Measurements from ENCODE around the gene CHSY3. TPM values are rescaled to one million over a fixed set of nuclear protein-coding genes. Genes with fewer than 3 reads are reported as not detected.

CHSY3 gene
- total RNA-seq, 4 donors from 2014 or later, result 1.3 to 2.1 (median 1.5) TPM

- Histone ChIP-seq H3K4me3 (no peak overlapping the region), H3K27me3 (no peaks in the 10 kb centered on the region), H3K4me1 (no peaks in the 10 kb centered on the region), H3K9me3 (no peaks in the 10 kb centered on the region), H3K27ac (no peak overlapping the region), H3K36me3 (no peaks in the 10 kb centered on the region)
- TF ChIP-seq POLR2A (IDR thresholded peaks at IDR 0.05) (no peak), CTCF (IDR thresholded peaks at IDR 0.05) (no peak), EP300 (IDR thresholded peaks at IDR 0.05) (no peak), POLR2AphosphoS5 (IDR thresholded peaks at IDR 0.05) (no peak)
- DNase-seq (ENCODE audit: low spot score in 2 of 2), result no peak
- 81% methylated on average over 1 of the region's 1 CpG for WGBS
Observed at GRCh38 chr5:129978270-129978669, 74.0 kb downstream of the CHSY3 start.

DNA sequence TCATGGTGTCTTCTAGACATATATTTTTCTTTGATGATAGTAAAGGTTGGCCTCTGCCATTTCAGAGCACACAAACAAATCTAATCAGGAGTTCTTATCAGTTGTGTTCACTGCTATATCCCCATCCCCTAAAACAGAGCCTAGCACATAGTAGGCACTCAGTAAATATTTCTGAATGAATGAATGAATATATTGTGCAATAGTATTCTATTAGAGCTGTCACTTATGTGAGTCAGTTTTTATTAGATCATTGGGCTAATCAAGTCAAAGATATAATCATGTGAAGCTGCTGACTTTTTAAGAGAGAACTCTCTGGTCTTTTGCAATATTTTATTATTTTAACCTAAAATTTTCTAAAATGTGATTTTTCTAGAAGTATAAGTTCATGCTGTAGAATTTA lies 84.2 kb downstream of the CHSY3 start:
- Histone ChIP-seq H3K27me3 (no peaks in the 10 kb centered on the region), H3K9me3 (peaks cover 13% of the 10 kb centered on the region), H3K27ac (no peak overlapping the region), H3K4me3 (no peak overlapping the region), H3K4me1 (no peaks in the 10 kb centered on the region), H3K36me3 (no peaks in the 10 kb centered on the region)
- TF ChIP-seq CTCF (IDR thresholded peaks at IDR 0.05) (no peak), EP300 (IDR thresholded peaks at IDR 0.05) (no peak), POLR2A (IDR thresholded peaks at IDR 0.05) (no peak), POLR2AphosphoS5 (IDR thresholded peaks at IDR 0.05) (no peak)
- DNase-seq (ENCODE audit: low spot score in 2 of 2), result no peak

GRCh38 chr5:129991780-129992179 lies 87.5 kb downstream of the CHSY3 start:
- H3K4me1 ChIP-seq, result no peaks in the 10 kb centered on the region
- H3K36me3 ChIP-seq, result no peaks in the 10 kb centered on the region
- TF ChIP-seq POLR2A (IDR thresholded peaks at IDR 0.05), result no peak
- H3K9me3 ChIP-seq, result no peaks in the 10 kb centered on the region
- no peak for DNase-seq (ENCODE audit: low spot score in 2 of 2)
- H3K4me3 ChIP-seq, result no peak overlapping the region
- WGBS, result 64% methylated on average over 3 of the region's 3 CpGs
- no peak overlapping the region for H3K27ac ChIP-seq
- H3K27me3 ChIP-seq, result no peaks in the 10 kb centered on the region

DNA sequence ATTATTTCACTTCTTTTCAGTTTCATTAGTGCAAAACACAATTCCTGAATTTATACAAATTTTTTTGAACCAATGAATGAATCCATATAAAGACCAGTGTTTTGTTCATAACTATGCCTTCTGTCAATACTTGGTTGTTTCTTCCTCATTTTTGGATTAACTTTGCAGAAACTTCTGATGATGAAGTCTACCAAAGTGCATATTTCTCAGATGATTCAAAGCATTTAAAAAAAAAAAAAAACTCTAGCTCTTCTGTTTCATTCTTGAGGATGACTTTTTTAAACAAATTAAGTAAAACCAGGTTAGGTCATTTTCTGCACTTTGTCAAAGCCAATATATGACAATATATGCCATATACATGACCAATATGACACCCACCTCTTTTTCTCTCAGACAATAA lies 92.6 kb downstream of the CHSY3 start:
- H3K27me3 ChIP-seq, result no peaks in the 10 kb centered on the region
- no peaks in the 10 kb centered on the region for H3K9me3 ChIP-seq
- no peak overlapping the region for H3K4me3 ChIP-seq
- no peak for DNase-seq (ENCODE audit: low spot score in 2 of 2)
- H3K4me1 ChIP-seq, result no peaks in the 10 kb centered on the region
- no peak for TF ChIP-seq POLR2A (IDR thresholded peaks at IDR 0.05)
- TF ChIP-seq EP300 (IDR thresholded peaks at IDR 0.05), result no peak
- no peak for TF ChIP-seq CTCF (IDR thresholded peaks at IDR 0.05)
- TF ChIP-seq POLR2AphosphoS5 (IDR thresholded peaks at IDR 0.05), result no peak
- H3K27ac ChIP-seq, result no peak overlapping the region
- no peaks in the 10 kb centered on the region for H3K36me3 ChIP-seq

- 81% methylated on average over 4 of the region's 4 CpGs for WGBS
- Histone ChIP-seq H3K27ac (no peak overlapping the region), H3K9me3 (no peaks in the 10 kb centered on the region), H3K4me3 (no peak overlapping the region), H3K4me1 (no peaks in the 10 kb centered on the region), H3K36me3 (no peaks in the 10 kb centered on the region), H3K27me3 (no peaks in the 10 kb centered on the region)
- DNase-seq (ENCODE audit: low spot score in 2 of 2), result no peak
- no peak for TF ChIP-seq CTCF (IDR thresholded peaks at IDR 0.05)
- no peak for TF ChIP-seq EP300 (IDR thresholded peaks at IDR 0.05)
- TF ChIP-seq POLR2A (IDR thresholded peaks at IDR 0.05), result no peak
- no peak for TF ChIP-seq POLR2AphosphoS5 (IDR thresholded peaks at IDR 0.05)
Observed at GRCh38 chr5:130000460-130000859, 96.2 kb downstream of the CHSY3 start.

GRCh38 chr5:130002183-130002582 lies 97.9 kb downstream of the CHSY3 start:
- TF ChIP-seq POLR2A (IDR thresholded peaks at IDR 0.05) (no peak), CTCF (IDR thresholded peaks at IDR 0.05) (no peak), EP300 (IDR thresholded peaks at IDR 0.05) (no peak), POLR2AphosphoS5 (IDR thresholded peaks at IDR 0.05) (no peak)
- no peak for DNase-seq (ENCODE audit: low spot score in 2 of 2)
- Histone ChIP-seq H3K9me3 (peaks cover 2% of the 10 kb centered on the region), H3K36me3 (no peaks in the 10 kb centered on the region), H3K4me1 (no peaks in the 10 kb centered on the region), H3K27me3 (no peaks in the 10 kb centered on the region), H3K4me3 (no peak overlapping the region), H3K27ac (no peak overlapping the region)
- 100% methylated on average over 3 of the region's 3 CpGs for WGBS

All from suprapubic skin (tissue), 4 donors.